Measurements from ENCODE around the gene HDDC2.

Gene HDDC2

GRCh38 chr6:125233202-125233601 is 68.6 kb downstream of the HDDC2 start:
- no peak for DNase-seq (ENCODE audit: low spot score)

DNA sequence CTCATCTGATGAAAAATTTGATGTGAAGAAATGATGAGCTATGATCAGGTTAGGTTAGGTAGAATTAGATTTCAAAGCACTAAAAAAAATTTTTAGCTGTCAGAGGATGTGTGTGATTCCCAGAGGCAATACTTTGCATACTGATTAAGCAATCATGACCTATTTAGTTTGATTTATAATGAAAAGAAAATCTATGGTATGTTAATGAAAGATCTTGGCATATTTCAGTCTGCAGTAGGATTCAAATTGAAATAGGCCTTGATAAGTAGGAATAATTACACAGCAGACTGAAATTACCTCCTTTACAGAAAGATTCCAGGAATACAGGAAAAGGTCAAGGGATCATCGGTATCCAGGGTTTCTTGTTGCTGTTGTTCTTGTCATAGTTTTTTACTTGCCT is 69.3 kb downstream of the HDDC2 start:
- no peak for DNase-seq (ENCODE audit: low spot score)

GRCh38 chr6:125231574-125232343 is 70.0 kb downstream of the HDDC2 start:
- no peak for DNase-seq (ENCODE audit: low spot score)

- no peak for DNase-seq (ENCODE audit: low spot score)
These were observed 70.6 kb downstream of the HDDC2 start for GRCh38 chr6:125231133-125231532.

GRCh38 chr6:125230674-125231073 is 71.1 kb downstream of the HDDC2 start:
- DNase-seq (ENCODE audit: low spot score), result no peak

GRCh38 chr6:125228981-125229479 is 72.7 kb downstream of the HDDC2 start:
- DNase-seq (ENCODE audit: low spot score), result no peak

GRCh38 chr6:125227244-125227643 is 74.5 kb downstream of the HDDC2 start:
- no peak for DNase-seq (ENCODE audit: low spot score)

Measured in hepatic stellate cell (primary cell).